Measurements from ENCODE around the gene SLC29A3. TPM values are rescaled to one million over a fixed set of nuclear protein-coding genes. Genes with fewer than 3 reads are reported as not detected.

Gene SLC29A3
- total RNA-seq, 1 experiment from 2014 or later = 5.9 TPM

DNA sequence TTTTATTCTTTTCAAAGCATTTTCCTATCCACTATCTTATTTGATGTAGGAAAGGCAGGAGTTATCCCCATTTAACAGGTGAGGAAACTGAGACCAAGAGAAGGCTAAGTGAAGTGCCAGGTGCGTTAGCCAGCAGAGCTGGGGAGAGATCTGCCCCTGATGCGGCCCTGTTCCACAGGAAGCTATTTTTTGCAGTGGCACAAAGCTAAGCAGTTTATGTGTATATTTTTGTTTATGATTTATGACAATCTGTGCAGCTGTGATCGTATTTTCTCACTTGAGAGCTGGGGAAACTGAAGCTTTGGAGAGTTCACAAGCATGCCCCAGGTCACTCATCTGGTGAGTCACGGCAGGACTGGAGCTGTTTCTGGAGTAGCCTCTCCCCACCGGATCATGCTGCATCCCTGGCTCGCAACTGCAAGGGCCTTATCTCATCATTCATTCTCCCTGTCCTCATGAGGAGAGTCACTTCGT lies 38.8 kb downstream of the SLC29A3 start:
- H3K9me3 ChIP-seq (ENCODE audit: control insufficient read depth in 1 of 2, insufficient read depth in 1 of 2, low read depth in 1 of 2, low read length in 2 of 2) = no peaks in the 10 kb centered on the region
- TF ChIP-seq ELF1 (IDR thresholded peaks at IDR 0.05; ENCODE audit: borderline replicate concordance, low read depth) (no peak), RAD21 (IDR thresholded peaks at IDR 0.05; ENCODE audit: low read depth) (no peak), FOSL1 (IDR thresholded peaks at IDR 0.05; ENCODE audit: low read depth) (no peak), EZH2 (IDR thresholded peaks at IDR 0.05) (no peak), SRF (IDR thresholded peaks at IDR 0.05; ENCODE audit: low read depth) (no peak), SP1 (IDR thresholded peaks at IDR 0.05; ENCODE audit: low read depth) (no peak), ZNF274 (IDR thresholded peaks at IDR 0.05; ENCODE audit: low read depth, low read length) (no peak)
- TF ChIP-seq, protein P1, sequence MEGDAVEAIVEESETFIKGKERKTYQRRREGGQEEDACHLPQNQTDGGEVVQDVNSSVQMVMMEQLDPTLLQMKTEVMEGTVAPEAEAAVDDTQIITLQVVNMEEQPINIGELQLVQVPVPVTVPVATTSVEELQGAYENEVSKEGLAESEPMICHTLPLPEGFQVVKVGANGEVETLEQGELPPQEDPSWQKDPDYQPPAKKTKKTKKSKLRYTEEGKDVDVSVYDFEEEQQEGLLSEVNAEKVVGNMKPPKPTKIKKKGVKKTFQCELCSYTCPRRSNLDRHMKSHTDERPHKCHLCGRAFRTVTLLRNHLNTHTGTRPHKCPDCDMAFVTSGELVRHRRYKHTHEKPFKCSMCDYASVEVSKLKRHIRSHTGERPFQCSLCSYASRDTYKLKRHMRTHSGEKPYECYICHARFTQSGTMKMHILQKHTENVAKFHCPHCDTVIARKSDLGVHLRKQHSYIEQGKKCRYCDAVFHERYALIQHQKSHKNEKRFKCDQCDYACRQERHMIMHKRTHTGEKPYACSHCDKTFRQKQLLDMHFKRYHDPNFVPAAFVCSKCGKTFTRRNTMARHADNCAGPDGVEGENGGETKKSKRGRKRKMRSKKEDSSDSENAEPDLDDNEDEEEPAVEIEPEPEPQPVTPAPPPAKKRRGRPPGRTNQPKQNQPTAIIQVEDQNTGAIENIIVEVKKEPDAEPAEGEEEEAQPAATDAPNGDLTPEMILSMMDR (IDR thresholded peaks at IDR 0.05 in 2 of 3, conservative IDR thresholded peaks at IDR 0.05 in 1 of 3; ENCODE audit: borderline replicate concordance in 1 of 3, insufficient read depth in 1 of 3, low read depth in 2 of 3, low read length in 2 of 3) = no peak
- TF ChIP-seq, protein P2, sequence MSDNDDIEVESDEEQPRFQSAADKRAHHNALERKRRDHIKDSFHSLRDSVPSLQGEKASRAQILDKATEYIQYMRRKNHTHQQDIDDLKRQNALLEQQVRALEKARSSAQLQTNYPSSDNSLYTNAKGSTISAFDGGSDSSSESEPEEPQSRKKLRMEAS (IDR thresholded peaks at IDR 0.05) = no peak
- ChIA-PET RAD21 (ENCODE audit: low non-redundant PET in 1 of 2, low total read pairs in 2 of 2, uncharacterized antibody in 2 of 2, unreplicated experiment in 2 of 2) (no interaction called here), CTCF (no interaction called here), POLR2A (interaction anchor here (2.9 kb wide), 1 partner anchor 19 kb away, joined by 7 read pairs; no protein-coding TSS in a partner anchor)
- ATAC-seq = no peak
- H4K20me1 ChIP-seq (ENCODE audit: insufficient read depth) = no peaks in the 10 kb centered on the region
- H2AFZ ChIP-seq (ENCODE audit: low read depth, low read length, poor library complexity, severe bottlenecking) = no peak overlapping the region
- no peaks in the 10 kb centered on the region for H3K27me3 ChIP-seq (ENCODE audit: insufficient read depth, low read length)
- H3K9ac ChIP-seq (ENCODE audit: low read length) = no peak overlapping the region
- DNase-seq (ENCODE audit: low read depth, low spot score) = no peak
- no peaks in the 10 kb centered on the region; a peak in 1 of 4 replicates for H3K36me3 ChIP-seq (ENCODE audit: control insufficient read depth in 1 of 2, insufficient read depth in 2 of 2, low read length in 2 of 2)
- H3K27ac ChIP-seq (ENCODE audit: low read depth, low read length) = no peak overlapping the region
- H3K4me2 ChIP-seq (ENCODE audit: low read length) = no peak overlapping the region
- H3K4me1 ChIP-seq (ENCODE audit: control insufficient read depth in 1 of 2, insufficient read depth in 2 of 2, low read length in 2 of 2) = no peaks in the 10 kb centered on the region
- H3K9me2 ChIP-seq (ENCODE audit: insufficient read depth) = no peaks in the 10 kb centered on the region
- H3K4me3 ChIP-seq (replicated peaks in 1 of 2; ENCODE audit: low read depth in 1 of 2, low read length in 2 of 2) = no peak overlapping the region
- no TSS peak for BruUV-seq (replicated peaks)
- no peaks in the 10 kb centered on the region for H3K79me2 ChIP-seq (ENCODE audit: insufficient read depth, low read length)
- intact Hi-C loops (cut with micrococcal nuclease) = no loop called here
